Measurements from ENCODE around the gene HGS.
A peak's percentile ranks its signal among the peaks of the same experiment; 100 is the strongest.

HGS gene

DNA sequence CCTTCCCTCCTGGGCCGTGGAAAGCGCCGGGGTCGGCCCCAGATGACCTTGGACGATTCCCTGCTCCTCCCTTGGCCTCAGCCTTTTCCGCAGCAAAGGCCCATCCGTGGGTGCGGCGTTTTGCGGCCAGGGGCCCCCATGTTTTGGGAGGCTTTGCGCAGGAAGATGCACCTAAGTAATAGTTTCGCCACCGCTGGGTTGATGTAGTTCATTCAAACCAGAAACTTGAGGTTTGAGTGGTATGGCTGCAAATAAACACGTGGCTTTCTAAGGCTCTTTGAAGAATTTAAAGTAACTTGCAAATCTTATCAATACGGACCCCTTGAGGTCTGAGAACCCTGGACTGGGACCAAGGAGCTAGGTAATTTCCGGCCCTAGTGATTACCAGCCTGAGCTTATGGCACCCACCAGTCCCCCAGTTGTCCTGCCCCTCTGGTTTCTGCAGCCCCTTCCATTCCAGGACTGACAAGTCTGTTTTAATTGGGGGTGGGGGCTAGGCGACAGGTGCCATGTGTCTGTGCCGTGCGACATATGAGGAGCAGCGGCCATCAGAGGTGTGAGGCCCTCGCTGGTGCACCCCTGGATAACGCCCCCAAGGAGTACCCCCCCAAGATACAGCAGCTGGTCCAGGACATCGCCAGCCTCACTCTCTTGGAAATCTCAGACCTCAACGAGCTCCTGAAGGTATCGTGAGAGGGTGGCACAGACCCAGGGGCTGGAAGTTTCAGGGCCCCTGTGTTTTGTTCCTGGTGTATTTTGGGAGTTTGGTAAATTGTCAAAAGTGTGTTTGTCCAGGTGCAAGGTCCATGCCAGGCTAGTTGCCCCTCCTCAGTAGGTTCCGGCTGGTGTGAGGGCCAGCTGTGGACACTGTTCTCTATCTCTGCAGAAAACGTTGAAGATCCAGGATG lies 20.2 kb downstream of the HGS start:
- no peak for DNase-seq (ENCODE audit: low read depth in 3 of 3)

DNA sequence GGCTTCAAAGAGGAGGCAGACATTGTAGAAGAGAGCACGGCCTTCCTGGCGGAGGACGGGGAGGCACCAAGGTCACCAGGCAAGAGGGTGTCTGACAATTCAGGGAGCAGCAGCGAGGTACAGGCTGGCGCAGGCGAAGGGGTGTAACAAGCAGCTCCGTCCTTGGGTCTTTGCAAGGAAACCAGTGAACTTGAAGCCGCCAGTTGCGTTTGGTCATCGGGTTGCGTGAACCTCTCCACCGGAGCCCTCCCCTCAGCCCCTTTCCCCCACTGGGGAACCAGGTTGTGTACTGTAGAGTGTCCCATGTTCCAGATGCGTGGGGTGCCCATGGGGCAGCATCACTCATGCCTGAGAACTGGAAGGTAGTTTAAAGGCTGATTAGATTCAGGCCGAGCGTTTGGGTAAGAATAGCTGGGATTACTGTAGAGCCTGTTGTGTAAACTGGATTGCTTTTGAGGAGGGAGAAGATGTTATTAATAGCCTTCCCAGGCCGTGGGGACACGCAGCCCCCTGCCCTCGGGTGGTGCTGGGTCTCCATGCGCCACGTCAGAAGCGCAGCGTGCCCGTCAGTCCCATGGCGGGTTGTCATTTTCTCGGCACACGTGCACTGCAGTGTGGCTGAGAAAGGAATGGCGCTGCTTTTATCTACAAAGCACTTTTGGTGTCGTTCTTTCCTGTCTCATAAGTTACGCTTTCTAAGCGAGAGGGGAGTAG lies 21.9 kb downstream of the HGS start:
- DNase-seq (ENCODE audit: low read depth in 3 of 3): no peak

DNA sequence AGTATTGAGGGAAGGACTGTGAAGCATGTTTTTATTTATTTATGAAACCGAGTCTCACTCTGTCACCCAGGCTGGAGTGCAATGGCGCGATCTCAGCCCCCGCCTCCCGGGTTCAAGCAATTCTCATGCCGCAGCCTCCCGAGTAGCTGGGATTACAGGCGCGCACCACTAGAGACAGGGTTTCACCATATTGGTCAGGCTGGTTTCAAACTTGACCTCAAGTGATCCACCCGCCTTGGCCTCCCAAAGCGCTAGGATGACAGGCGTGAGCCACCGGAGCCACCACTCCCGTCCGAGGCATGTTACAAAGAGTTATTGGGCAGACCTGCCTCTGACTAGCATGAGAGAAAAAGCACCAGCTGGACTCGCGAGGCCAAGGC lies 22.4 kb downstream of the HGS start:
- DNase-seq (ENCODE audit: low read depth in 3 of 3): no peak

DNA sequence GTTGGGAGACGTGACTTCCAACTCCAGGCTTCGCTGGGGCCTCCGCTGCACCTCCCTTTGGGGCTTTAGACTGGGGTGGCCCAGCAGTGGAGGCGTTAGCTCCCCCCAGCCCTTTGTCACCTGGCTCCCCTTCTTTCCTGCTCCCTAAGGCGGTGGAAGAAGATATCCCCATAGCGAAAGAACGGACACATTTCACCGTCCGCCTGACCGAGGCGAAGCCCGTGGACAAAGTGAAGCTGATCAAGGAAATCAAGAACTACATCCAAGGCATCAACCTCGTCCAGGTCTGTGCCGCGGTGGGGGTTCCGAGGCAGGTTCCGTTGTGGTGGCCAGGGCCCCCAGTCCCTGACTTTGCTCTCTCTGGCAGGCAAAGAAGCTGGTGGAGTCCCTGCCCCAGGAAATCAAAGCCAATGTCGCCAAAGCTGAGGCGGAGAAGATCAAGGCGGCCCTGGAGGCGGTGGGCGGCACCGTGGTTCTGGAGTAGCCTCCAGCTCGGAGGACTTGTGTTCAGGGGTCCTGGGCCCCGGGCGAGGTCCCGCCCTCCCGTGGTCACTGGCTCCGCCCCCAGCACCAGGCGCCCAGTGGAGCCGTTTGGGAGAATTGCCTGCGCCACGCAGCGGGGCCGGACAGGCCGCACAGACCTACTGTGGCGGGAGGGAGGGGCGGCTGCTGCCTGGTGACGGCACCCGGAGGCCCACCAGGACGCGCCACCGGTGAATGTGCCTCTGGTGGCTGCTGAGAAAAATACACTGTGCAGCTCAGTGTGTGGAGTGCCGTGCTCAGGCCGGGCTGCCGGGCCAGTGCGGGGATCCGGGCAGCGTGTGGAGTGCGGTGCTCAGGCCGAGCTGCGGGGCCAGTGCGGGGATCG lies 23.2 kb downstream of the HGS start:
- no peak for DNase-seq (ENCODE audit: low read depth in 3 of 3)

DNA sequence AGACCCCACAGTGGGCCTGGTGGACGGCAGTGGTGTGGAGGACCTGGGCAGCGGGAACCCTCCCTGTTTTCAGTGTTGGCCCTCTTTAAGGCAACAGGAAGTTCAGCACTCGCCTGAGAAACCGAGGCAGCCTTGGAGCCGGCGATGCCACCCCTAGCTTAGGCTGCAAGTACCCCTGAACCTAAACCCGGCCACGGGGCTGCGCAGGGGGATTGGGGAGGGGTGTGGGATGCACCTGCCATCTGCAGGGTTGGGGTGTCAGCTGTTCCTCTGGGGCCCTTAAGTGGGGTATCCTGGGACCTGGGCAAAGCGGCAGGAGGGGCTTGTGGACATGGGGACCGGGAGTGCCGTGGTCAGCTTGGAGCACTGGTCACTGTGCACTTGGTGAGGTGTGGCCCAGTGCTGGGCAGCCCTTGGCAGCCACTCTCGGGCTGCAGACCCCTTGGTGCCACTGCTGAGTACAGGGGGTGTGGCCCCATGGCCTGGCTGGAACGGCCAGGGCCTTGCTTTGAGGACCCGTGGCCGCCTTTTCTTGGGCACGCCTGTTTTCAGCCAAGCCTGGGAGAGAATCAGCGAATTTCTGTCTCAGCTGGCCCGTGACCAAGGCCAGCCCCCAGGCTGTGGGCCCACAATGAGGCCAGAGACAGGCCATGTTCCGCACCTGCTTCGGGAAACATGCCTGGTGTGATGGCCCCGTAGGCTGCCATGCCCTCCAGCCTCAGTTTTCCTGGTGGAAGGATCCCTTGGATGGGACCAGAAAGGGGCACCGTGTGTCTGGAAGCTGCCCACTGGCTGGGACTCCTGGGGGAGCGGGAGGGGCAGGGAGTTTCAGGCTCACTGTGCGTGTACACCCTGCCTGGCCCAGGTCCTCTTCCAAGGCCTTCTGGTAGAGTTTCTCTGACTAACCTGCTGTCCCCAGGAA lies 24.2 kb downstream of the HGS start:
- no peak for DNase-seq (ENCODE audit: low read depth in 3 of 3)

DNA sequence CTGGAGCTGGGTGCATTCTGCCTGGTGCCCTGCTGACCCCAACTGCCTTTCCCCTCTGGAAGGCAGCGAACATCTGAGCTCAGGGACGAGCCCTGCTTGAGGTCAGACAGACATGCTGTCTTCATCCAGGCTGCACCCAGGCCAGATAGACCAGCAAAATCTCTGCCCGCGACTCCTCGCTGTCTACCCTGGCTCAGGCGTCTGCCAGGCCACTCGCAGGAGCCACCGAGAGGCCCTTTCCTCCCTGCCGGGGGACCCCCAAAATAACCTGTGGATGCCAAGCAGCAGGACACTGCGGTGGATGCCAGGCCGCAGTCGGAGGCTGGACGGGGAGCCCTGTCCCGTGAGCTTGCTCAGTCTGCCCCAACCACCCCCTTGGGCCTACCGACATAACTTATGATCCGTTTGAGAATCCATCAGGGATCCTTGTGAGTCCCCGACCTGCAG lies 25.0 kb downstream of the HGS start:
- no peak for DNase-seq (ENCODE audit: low read depth in 3 of 3)

DNA sequence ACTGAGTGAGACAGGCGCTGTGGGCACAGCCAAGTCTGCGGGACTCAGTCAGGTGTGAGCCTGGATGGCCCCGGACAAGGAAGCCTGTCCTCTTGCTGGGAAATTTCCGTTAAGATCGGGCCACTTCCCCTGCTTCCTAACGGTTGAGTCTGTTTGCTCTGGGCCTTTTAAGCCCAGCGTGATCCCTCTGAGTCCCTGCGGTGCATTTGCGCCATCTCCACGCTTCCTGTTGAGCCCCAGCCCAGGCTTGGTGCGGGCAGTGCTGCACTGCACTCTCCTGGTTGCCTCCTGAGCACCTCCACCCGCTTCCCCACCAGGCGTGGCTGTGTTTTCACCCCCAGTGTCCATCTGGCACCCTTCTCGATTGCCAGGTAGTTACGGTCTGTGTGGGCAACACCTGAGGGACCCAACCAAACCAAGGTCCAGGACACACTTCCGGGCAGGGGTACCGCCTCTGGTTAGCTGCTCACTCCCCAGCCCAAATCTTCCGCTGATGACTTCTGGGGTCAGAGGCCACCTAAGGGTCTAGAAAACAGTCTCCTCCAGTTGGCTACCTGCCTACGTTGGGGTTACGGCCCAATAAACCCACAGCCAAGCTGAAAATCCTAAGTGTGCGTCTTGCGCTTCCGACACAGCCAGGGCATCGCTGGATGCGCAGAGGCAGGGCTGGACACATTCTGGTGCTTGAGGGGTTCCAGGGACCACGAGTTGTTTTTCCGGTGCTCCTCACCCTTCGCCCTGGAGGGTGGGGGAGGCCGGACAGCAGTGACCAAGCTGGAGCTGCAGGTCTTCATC lies 26.9 kb downstream of the HGS start:
- peak in 1 of 3 experiments; percentile 13 for DNase-seq (ENCODE audit: low read depth in 3 of 3)

DNA sequence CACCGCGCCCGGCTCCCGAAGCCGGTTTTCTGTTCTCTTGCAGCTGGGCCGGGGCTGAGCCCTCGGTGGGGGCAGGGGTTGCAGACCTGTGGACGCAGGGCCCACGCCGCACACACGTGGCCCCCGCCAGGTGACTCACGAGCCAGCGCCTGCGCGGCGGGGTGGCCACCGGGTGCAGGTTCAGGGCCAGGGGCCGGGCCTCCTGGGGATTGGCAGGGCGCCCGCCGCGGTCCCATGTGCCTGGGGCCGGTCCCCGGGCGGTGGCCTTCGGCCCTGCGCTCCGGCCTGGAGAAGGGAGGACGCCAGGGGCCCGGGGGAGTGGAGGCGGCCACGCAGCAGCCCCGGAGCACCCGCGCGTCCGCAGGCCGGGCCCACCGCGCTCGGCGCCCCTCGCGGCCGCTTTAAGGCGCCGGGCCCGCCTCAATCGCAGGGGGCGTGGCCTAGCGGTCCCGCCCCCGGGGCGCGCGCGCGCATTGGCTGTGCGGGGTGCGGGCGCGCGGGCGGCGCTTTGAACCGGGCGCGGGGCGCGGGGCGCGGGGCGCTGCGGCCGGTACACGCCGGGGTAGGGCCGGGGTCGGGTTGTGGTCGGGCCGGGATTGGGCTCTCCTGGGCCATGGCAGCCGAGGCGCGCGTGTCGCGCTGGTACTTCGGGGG lies 28.1 kb downstream of the HGS start, which contains the start of gene SLC25A10:
Gene SLC25A10, plus strand, starts transcription at position 471 of the 654 bp plus-strand sequence. Its CDS starts 143 bp downstream, at position 614.
- DNase-seq (ENCODE audit: low read depth in 3 of 3): peak; percentile 62 to 81 (median 67)

DNA sequence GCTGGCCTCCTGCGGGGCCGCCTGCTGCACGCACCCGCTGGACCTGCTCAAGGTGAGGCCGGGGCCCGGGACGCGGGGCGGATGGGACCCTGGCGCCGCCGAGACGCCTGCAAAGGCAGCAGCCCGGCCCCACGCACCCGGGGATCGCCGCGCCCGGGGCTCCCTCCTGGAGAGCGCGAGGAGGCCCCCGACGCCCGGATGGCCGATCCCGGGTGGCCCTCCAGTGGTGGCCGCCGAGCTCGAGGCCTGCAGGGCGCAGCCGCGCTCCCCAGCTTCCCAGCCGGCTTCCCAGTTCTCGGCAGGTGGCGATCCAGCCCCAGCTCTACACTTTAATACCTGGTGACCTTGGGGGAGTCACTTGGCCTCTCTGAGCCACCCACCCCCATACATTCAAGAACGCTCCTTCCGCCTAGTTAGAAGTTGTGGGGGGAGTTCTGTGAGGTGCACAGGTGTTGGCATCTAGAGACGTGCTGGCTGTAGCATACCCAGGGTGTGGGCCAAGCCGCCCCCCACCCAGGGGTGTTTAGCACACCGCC lies 28.7 kb downstream of the HGS start:
- no peak for DNase-seq (ENCODE audit: low read depth in 3 of 3)

DNA sequence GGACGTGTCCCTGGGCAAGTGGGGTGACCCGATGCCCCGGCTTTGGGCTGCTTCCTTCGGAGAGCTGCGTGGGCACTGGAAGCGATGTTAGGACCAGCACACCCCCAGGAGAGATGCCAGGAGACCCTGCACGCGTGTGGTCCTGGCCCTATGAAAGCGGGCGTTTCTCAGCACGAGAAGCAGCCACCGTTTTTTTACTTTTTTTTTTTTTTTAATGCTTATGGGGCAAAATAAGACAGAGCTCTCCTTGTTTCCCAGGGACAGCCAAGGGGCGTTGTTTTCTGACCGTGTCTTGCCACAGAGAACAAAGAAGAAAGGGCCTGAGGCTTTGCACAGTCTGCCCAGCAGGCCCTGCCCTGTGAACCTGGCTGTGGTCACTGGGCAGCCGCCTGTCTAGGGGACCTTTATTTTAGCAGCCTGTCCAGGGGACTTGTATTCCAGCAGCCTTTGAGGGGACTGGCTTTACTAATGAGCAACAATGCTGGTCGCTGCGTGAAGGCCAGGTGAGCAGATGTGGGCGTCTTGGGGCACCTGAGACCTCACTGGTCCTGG lies 29.3 kb downstream of the HGS start:
- DNase-seq (ENCODE audit: low read depth in 3 of 3): no peak

DNA sequence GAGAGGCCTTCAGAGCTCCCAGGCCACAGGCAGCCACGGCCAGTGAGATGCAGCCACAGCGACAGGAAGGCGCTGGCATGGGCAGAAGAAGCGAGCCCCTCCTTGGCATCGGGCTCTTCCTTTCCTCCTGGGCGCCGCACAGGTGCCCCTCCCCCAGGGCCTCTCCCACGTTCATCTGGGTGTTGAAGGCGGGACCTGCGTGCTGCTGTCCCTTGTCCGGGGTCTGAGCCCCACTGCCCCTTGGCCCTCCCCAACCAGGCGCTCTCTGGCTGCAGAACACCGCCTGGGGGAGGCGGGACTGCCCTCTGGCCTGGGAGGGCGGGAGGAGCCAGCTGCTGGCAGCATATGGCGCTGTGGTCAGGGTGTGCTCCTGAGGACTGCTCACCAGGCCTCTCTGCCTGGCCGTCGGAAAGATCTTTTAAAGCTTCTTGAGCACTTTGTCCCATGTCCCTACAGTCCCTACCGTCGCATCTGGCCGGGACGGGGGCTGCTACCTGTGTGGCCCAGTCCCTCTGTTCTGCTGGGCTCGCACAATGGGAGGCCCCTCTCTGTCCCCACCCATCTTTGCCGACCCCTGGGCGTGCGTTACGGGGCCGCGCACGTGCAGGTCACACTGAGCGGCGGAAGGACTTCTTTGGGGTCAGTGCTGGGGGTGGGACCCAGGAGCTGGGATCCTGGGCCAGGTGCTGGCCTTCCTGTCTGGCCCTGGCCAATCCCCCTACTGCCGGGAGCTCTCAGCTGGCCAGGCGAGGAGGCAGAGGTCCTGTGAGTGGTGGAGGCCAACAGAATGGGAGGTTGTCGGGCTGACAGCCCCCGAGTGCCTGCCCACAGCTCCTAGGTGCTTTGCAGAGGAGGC lies 30.0 kb downstream of the HGS start:
- no peak for DNase-seq (ENCODE audit: low read depth in 3 of 3)

DNA sequence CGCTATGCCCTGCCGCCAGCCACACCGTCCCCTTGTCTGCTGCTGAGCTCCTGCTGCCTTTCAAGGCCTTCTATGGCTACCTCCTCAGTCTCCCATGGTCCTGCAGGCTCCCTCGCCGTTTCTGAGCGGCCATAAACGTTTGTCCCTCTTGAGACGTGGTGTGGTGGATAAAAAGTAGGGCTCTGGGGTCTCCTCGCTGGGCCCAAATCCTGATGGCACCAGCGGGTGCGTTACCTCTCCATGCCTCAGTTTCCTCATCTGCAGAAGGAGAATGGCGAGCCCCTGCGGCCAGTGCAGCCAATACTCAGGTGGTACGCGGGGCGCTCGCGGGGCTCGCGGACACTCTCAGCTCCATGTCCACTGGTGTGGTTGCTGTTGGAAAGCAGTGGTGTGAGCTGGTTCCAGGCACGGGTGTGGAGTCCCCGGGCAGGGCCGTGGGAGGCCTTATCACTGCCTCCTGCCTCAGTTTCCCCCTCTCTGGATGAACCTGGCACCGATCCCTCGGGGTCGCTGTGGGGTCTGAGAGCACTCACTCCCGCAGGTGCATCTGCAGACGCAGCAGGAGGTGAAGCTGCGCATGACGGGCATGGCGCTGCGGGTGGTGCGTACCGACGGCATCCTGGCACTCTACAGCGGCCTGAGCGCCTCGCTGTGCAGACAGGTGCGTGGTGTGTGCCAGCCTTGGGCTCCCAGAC lies 30.7 kb downstream of the HGS start:
- DNase-seq (ENCODE audit: low read depth in 3 of 3): no peak

DNA sequence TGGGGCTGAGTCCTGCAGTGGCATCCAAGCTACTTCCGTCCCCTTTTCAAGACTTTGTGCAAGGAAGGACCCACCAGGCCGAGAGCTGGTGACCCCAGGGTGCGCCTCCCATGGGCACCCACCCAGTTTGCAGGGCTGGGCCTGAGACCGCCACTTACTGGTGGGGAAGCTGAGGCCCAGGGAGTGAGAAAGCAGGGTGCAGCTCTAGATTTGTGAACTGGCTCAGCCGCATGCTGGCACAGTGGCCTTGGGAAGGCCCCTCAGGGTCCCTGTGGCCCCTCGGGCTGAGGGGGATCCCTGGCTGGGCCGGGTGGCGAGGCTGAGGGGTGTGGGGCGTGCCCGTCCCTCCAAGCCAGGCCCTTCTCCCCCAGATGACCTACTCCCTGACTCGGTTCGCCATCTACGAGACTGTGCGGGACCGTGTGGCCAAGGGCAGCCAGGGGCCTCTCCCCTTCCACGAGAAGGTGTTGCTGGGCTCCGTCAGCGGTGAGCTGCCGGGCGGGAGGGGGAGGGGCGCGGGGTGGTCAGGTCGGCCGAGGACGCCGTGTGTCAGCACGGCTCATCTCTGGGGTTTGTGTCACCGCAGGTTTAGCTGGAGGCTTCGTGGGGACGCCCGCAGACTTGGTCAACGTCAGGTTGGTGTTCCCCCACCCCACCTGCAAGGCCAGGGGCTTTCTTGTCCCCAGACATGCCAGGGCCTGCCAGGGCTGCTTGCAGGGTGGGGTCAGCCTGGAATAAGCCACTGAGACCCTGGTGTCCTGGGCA lies 31.5 kb downstream of the HGS start:
- DNase-seq (ENCODE audit: low read depth in 3 of 3): no peak

DNA sequence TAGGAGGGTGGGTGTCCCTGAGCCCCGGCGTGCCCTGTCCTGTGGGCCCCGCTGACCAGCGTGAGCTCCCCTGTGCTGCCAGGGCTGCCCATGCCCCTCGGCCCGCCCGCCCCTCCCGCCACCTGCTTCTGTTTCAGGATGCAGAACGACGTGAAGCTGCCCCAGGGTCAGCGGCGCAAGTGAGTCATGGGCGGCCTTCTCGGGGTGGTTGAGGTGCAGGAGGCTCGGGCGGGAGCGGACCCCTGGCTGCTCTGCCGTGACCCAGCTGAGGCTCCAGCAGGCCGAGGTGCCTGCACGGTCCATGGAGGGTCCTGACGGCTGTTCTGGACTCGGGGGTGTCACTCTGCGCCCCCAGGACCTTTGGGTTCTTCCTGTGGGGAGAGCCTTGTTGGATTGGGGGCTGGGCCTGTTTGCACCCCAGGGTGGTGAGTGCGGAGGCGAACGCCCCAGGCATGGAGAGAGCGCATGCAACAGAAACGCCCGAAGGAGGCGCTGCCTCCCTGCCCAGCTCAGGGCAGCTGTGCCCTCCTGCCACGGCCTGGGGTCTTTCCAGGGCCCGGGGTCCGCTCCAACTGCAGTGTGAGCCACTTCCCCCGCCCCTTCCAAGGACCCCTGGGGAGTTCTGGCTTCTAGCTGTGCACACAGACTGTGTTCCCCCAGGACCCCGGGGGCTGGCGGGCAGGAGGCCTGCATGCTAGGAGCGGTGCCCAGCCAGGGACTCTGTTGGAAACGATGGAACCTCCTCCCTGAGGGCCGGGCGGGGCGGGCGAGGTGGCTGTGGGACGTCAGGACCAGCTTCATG lies 32.3 kb downstream of the HGS start:
- DNase-seq (ENCODE audit: low read depth in 3 of 3): no peak

DNA sequence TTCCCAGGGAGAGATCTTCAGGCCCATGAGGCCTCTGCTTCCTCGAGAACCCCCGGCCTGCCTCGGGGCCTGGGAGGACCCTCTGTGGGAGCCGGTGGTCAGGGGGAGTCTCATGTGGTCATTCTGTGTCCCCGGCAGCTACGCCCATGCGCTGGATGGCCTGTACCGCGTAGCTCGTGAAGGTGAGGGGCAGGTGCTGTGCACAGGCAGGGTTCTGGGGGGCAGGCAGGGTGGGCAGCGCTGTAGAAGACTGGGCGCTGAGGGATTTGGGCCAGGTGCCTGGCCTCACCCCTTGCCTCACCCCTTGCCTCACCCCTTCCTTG lies 32.8 kb downstream of the HGS start:
- no peak for DNase-seq (ENCODE audit: low read depth in 3 of 3)

Measured in stimulated activated CD4-positive, alpha-beta T cell treated with anti-CD3 and anti-CD28 coated beads, TNF-alpha, amount 100 ng/mL, for 4 hours (primary cell).